Smooth muscle cell (in vitro differentiated cells): ENCODE results near the gene PTPRM. TPM values are rescaled to one million over a fixed set of nuclear protein-coding genes. Genes with fewer than 3 reads are reported as not detected.

Experiments
- DNase-seq: peaks from one replicate; lab custom pipeline; 2025; ENCODE audit not compliant: unreplicated experiment; lab: John Stamatoyannopoulos, UW
- H2AFZ ChIP-seq: fragments of 200-600 bp; sonication (generic); 2 replicates; pipeline ENCODE4 v1.6.0; 2016; ENCODE audit warnings: antibody characterized with exemption, low read depth, mild to moderate bottlenecking
- H3F3A ChIP-seq: fragments of 200-600 bp; sonication (generic); 2 replicates; pipeline ENCODE4 v1.6.0; 2017; ENCODE audit warnings: antibody characterized with exemption, low read depth
- H3K27ac ChIP-seq: fragments of 200-600 bp; sonication (generic); 2 replicates; pipeline ENCODE4 v1.5.1; 2016; ENCODE audit warnings: low read depth, mild to moderate bottlenecking
- H3K27me3 ChIP-seq: fragments of 200-600 bp; sonication (generic); 2 replicates; pipeline ENCODE4 v1.6.1; 2016; ENCODE audit warnings: low read depth, mild to moderate bottlenecking
- H3K36me3 ChIP-seq: fragments of 200-600 bp; sonication (generic); 2 replicates; pipeline ENCODE4 v1.5.1; 2016; ENCODE audit warnings: low read depth
- H3K4me1 ChIP-seq: fragments of 200-600 bp; sonication (generic); 2 replicates; pipeline ENCODE4 v1.5.1; 2016; ENCODE audit warnings: low read depth
- H3K4me2 ChIP-seq: fragments of 200-600 bp; sonication (generic); 2 replicates; pipeline ENCODE4 v1.6.0; 2016; ENCODE audit warnings: mild to moderate bottlenecking
- H3K4me3 ChIP-seq: fragments of 200-600 bp; sonication (generic); 2 replicates; pipeline ENCODE4 v1.5.1; 2016; ENCODE audit warnings: mild to moderate bottlenecking
- H3K79me2 ChIP-seq: fragments of 200-600 bp; sonication (generic); 2 replicates; pipeline ENCODE4 v1.6.0; 2016; ENCODE audit warnings: low read depth, mild to moderate bottlenecking
- H3K9ac ChIP-seq: fragments of 200-600 bp; sonication (generic); 2 replicates; pipeline ENCODE4 v1.6.0; 2016; ENCODE audit warnings: low read depth
- H3K9me3 ChIP-seq: fragments of 200-600 bp; sonication (generic); replicated peaks from 2 replicates; pipeline ENCODE4 v1.5.1; 2016; ENCODE audit warnings: low read depth
- H4K20me1 ChIP-seq: fragments of 200-600 bp; sonication (generic); 2 replicates; pipeline ENCODE4 v1.6.0; 2016; ENCODE audit warnings: low read depth
- WGBS: methylation state at CpG from one replicate; pipeline ENCODE4 v1.1.7; 2016; ENCODE audit warnings: low lambda C conversion rate; 5-methylcytosine and 5-hydroxymethylcytosine counted together
- polyA plus RNA-seq: library from polyadenylated mRNA; unstranded; fragments of >200 nt; fragmentation: Nextera tagmentation; extraction: Ambion mirVana; gene quantifications from 2 replicates; pipeline ENCODE4 v1.2.1, GENCODE V29; 2016
- small RNA-seq: library from RNA; depleted of rRNA; stranded (forward); fragments of <200 nt; gene quantifications from one replicate; pipeline ENCODE3, GENCODE V24; 2014
- total RNA-seq: library from RNA; depleted of rRNA; stranded (reverse); fragments of >200 nt; gene quantifications from 2 replicates; pipeline ENCODE4 v1.2.3, GENCODE V29; 2014
- TF ChIP-seq, protein P1 (sequence below): fragments of 200-600 bp; sonication (generic); IDR thresholded peaks from 2 replicates; pipeline ENCODE4 v1.5.1; 2017; ENCODE audit warnings: borderline replicate concordance, mild to moderate bottlenecking, antibody characterized with exemption; ENCODE audit not compliant: insufficient read depth, poor library complexity, severe bottlenecking

PTPRM gene
- total and polyA plus RNA-seq, 2 experiments from 2014 or later: 57.5 to 115 TPM

- H3K79me2 ChIP-seq: no peaks in the 10 kb centered on the region
- no peak overlapping the region for H3K4me2 ChIP-seq
- H3F3A ChIP-seq: no peaks in the 10 kb centered on the region
- no peaks in the 10 kb centered on the region for H3K27me3 ChIP-seq
- TF ChIP-seq, protein P1, sequence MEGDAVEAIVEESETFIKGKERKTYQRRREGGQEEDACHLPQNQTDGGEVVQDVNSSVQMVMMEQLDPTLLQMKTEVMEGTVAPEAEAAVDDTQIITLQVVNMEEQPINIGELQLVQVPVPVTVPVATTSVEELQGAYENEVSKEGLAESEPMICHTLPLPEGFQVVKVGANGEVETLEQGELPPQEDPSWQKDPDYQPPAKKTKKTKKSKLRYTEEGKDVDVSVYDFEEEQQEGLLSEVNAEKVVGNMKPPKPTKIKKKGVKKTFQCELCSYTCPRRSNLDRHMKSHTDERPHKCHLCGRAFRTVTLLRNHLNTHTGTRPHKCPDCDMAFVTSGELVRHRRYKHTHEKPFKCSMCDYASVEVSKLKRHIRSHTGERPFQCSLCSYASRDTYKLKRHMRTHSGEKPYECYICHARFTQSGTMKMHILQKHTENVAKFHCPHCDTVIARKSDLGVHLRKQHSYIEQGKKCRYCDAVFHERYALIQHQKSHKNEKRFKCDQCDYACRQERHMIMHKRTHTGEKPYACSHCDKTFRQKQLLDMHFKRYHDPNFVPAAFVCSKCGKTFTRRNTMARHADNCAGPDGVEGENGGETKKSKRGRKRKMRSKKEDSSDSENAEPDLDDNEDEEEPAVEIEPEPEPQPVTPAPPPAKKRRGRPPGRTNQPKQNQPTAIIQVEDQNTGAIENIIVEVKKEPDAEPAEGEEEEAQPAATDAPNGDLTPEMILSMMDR: no peak
- H2AFZ ChIP-seq: no peak overlapping the region
- H3K4me3 ChIP-seq: no peak overlapping the region
- 91% methylated on average over 8 of the region's 8 CpGs for WGBS
- no peak for DNase-seq
- H3K4me1 ChIP-seq: no peaks in the 10 kb centered on the region
- H3K27ac ChIP-seq: no peak overlapping the region
- H3K9me3 ChIP-seq: no peaks in the 10 kb centered on the region
- no peaks in the 10 kb centered on the region for H4K20me1 ChIP-seq
- no peak overlapping the region for H3K9ac ChIP-seq
- H3K36me3 ChIP-seq: no peaks in the 10 kb centered on the region
Measured at GRCh38 chr18:8455661-8456614, 888.8 kb downstream of the PTPRM start.

Small RNA genes lying within 50 kb of the gene (small RNA-seq; reads per million reads assigned to genes)
- gene AP001094.1: 0.08 reads per million
- gene RF00012: not detected
